IMR-90 (cell line): ENCODE data around the gene SMC1B. TPM values are rescaled to one million over a fixed set of nuclear protein-coding genes. Genes with fewer than 3 reads are reported as not detected.

ENCODE experiments used
- ATAC-seq: fragments of 200-7000 bp; cut with Tn5 transposase; 2 replicates; pipeline ENCODE4 v1.9.1; 2020; ENCODE audit warnings: low read depth, mild to moderate bottlenecking, moderate library complexity
- BruUV-seq: library from RNA; stranded (reverse); fragments of 400-500 nt; replicated peaks from 2 replicates; lab custom pipeline; 2021; lab: Mats Ljungman, UMichigan
- CTCF ChIA-PET: fragments of 300-600 bp; formaldehyde crosslinking; extraction: SDS; loops from one replicate; lab custom pipeline; 2021; ENCODE audit warnings: antibody characterized with exemption; lab: Yijun Ruan, JAX
- POLR2A ChIA-PET: fragments of 300-600 bp; sonication (Branson Sonifier 250); formaldehyde crosslinking; loops from one replicate; lab custom pipeline; 2022; ENCODE audit warnings: antibody characterized with exemption; ENCODE audit not compliant: unreplicated experiment; lab: Charles Lee
- DNase-seq: peaks from one replicate; pipeline ENCODE4 v3.0.0; 2013
- H2AFZ ChIP-seq: replicated peaks from 2 replicates; pipeline ENCODE3; 2013; ENCODE audit warnings: low read length, mild to moderate bottlenecking; ENCODE audit not compliant: poor library complexity
- H2AK5ac ChIP-seq: 2 replicates; pipeline ENCODE4 v1.6.1; 2013; ENCODE audit warnings: low read depth, low read length, inconsistent platforms
- H2AK9ac ChIP-seq: replicated peaks from 2 replicates; pipeline ENCODE3; 2013; ENCODE audit warnings: mild to moderate bottlenecking, low read depth, low read length, moderate library complexity; ENCODE audit not compliant: poor library complexity
- H2BK120ac ChIP-seq: 2 replicates; pipeline ENCODE4 v1.6.1; 2013; ENCODE audit warnings: low read depth, low read length, inconsistent platforms
- H2BK15ac ChIP-seq: 3 replicates; pipeline ENCODE4 v1.6.1; 2013; ENCODE audit warnings: low read depth, low read length, inconsistent platforms
- H2BK20ac ChIP-seq: 2 replicates; pipeline ENCODE4 v1.6.1; 2013; ENCODE audit warnings: low read depth, mild to moderate bottlenecking, inconsistent platforms, low read length, moderate library complexity
- H2BK5ac ChIP-seq: 2 replicates; pipeline ENCODE4 v1.6.1; 2013; ENCODE audit warnings: mild to moderate bottlenecking, low read depth, low read length, inconsistent platforms; ENCODE audit not compliant: poor library complexity, severe bottlenecking
- H3K14ac ChIP-seq: replicated peaks from 2 replicates; pipeline ENCODE4 v1.6.1; 2013; ENCODE audit warnings: low read depth, low read length, inconsistent platforms
- H3K18ac ChIP-seq: 2 replicates; pipeline ENCODE4 v1.6.1; 2013; ENCODE audit warnings: low read depth, low read length, control low read depth
- H3K23ac ChIP-seq: 2 replicates; pipeline ENCODE4 v1.6.1; 2013; ENCODE audit warnings: low read depth, low read length, inconsistent platforms
- H3K27ac ChIP-seq: 2 replicates; pipeline ENCODE4 v1.5.1; 2013; ENCODE audit warnings: mild to moderate bottlenecking, control low read depth, low read length; ENCODE audit not compliant: insufficient read depth
- H3K27me3 ChIP-seq: 2 replicates; pipeline ENCODE4 v1.6.1; 2013; ENCODE audit warnings: low read length; ENCODE audit not compliant: control insufficient read depth, insufficient read depth
- H3K36me3 ChIP-seq: 2 replicates; pipeline ENCODE4 v1.6.1; 2013; ENCODE audit warnings: low read length, mixed read lengths; ENCODE audit not compliant: control insufficient read depth, insufficient read depth
- H3K4ac ChIP-seq: 2 replicates; pipeline ENCODE4 v1.6.1; 2013; ENCODE audit warnings: low read depth, low read length, inconsistent platforms
- H3K4me1 ChIP-seq: 2 replicates; pipeline ENCODE4 v1.6.1; 2013; ENCODE audit warnings: low read length, mixed read lengths; ENCODE audit not compliant: control insufficient read depth, insufficient read depth
- H3K4me2 ChIP-seq: 2 replicates; pipeline ENCODE4 v1.6.1; 2013; ENCODE audit warnings: low read depth, mild to moderate bottlenecking, control low read depth, low read length, moderate library complexity
- H3K4me3 ChIP-seq: 2 replicates; pipeline ENCODE4 v1.5.1; 2013; ENCODE audit warnings: low read depth, mild to moderate bottlenecking, control low read depth, low read length, moderate library complexity; ENCODE audit not compliant: insufficient read depth
- H3K56ac ChIP-seq: 2 replicates; pipeline ENCODE4 v1.6.1; 2013; ENCODE audit warnings: low read length, inconsistent platforms; ENCODE audit not compliant: insufficient read depth; ENCODE audit errors: extremely low read depth
- H3K79me1 ChIP-seq, 2 experiments: 2 replicates each; pipeline ENCODE4 v1.6.1; 2013; ENCODE audit warnings: low read length in 2 of 2, inconsistent platforms in 1 of 2, low read depth in 1 of 2
- H3K9ac ChIP-seq: 2 replicates; pipeline ENCODE4 v1.6.1; 2013; ENCODE audit warnings: low read depth, low read length, control low read depth
- H3K9me1 ChIP-seq: 2 replicates; pipeline ENCODE4 v1.6.1; 2013; ENCODE audit warnings: low read length, inconsistent platforms; ENCODE audit not compliant: insufficient read depth
- H3K9me3 ChIP-seq: 2 replicates; pipeline ENCODE4 v1.6.1; 2013; ENCODE audit warnings: low read length; ENCODE audit not compliant: control insufficient read depth, insufficient read depth
- H4K20me1 ChIP-seq: 2 replicates; pipeline ENCODE4 v1.6.1; 2013; ENCODE audit warnings: low read length, inconsistent platforms; ENCODE audit not compliant: insufficient read depth
- H4K5ac ChIP-seq: 2 replicates; pipeline ENCODE4 v1.6.1; 2013; ENCODE audit warnings: mild to moderate bottlenecking, low read depth, low read length, control low read depth
- H4K8ac ChIP-seq, 2 experiments: 2 replicates each; pipeline ENCODE4 v1.6.1; 2013; ENCODE audit warnings: low read depth in 2 of 2, low read length in 2 of 2, control low read depth in 1 of 2, inconsistent platforms in 1 of 2
- H4K91ac ChIP-seq: 2 replicates; pipeline ENCODE4 v1.6.1; 2013; ENCODE audit warnings: low read depth, low read length, inconsistent platforms; ENCODE audit not compliant: insufficient read depth
- BHLHE40 ChIP-seq: fragments of 150-350 bp; IDR thresholded peaks from 2 replicates; pipeline ENCODE4 v1.6.1; 2016; ENCODE audit warnings: mild to moderate bottlenecking, low read depth, low read length
- CEBPB ChIP-seq: IDR thresholded peaks from 2 replicates; pipeline ENCODE4 v1.6.1; 2012; ENCODE audit warnings: low read depth, low read length, improper control_type of control experiment
- CTCF ChIP-seq: conservative IDR thresholded peaks from 2 replicates; pipeline ENCODE4 v1.5.1; 2012; ENCODE audit warnings: mild to moderate bottlenecking, low read depth, low read length, improper control_type of control experiment
- MAZ ChIP-seq: IDR thresholded peaks from 2 replicates; pipeline ENCODE4 v1.6.1; 2012; ENCODE audit warnings: low read depth, mild to moderate bottlenecking, low read length, improper control_type of control experiment, moderate library complexity, borderline replicate concordance
- MXI1 ChIP-seq: IDR thresholded peaks from 2 replicates; pipeline ENCODE4 v1.6.1; 2012; ENCODE audit warnings: low read depth, mild to moderate bottlenecking, low read length, moderate library complexity, borderline replicate concordance
- RAD21 ChIP-seq: IDR thresholded peaks from 2 replicates; pipeline ENCODE4 v1.6.1; 2012; ENCODE audit warnings: low read length, improper control_type of control experiment
- RCOR1 ChIP-seq: IDR thresholded peaks from 2 replicates; pipeline ENCODE4 v1.6.1; 2012; ENCODE audit warnings: mild to moderate bottlenecking, low read length, improper control_type of control experiment; ENCODE audit not compliant: insufficient replicate concordance
- USF2 ChIP-seq: fragments of 150-350 bp; IDR thresholded peaks from 2 replicates; pipeline ENCODE4 v1.6.1; 2017; ENCODE audit warnings: mild to moderate bottlenecking, antibody characterized with exemption, low read length, low read depth
- WGBS, 2 experiments: methylation state at CpG; one replicate each; pipeline versions ENCODE4 v1.1.5 to v1.1.7; 2013; ENCODE audit warnings: missing lambda C conversion rate in 2 of 2; ENCODE audit not compliant: insufficient read length in 1 of 2; ENCODE audit errors: extremely low coverage in 2 of 2; 5-methylcytosine and 5-hydroxymethylcytosine counted together
- dilution Hi-C: fragments of 300-500 bp; cut with HindIII; formaldehyde crosslinking; loops from one replicate; pipeline ENCODE4 v1.14.3; 2018; ENCODE audit warnings: low sequenced_read_pairs; ENCODE audit not compliant: unreplicated experiment
- in situ Hi-C: fragments of 300-500 bp; cut with MboI; formaldehyde crosslinking; loops from 3 replicates; pipeline ENCODE4 v1.14.3; 2019; ENCODE audit warnings: low sequenced_read_pairs, inconsistent platforms, mixed read lengths
- intact Hi-C: fragments of 100-400 bp; cut with micrococcal nuclease; formaldehyde crosslinking; loops from 2 replicates; pipeline ENCODE4 v1.10.0; 2022
- polyA plus RNA-seq, 3 experiments: library from polyadenylated mRNA; depleted of rRNA; stranded (reverse); fragments of >200 nt; gene quantifications; 2 replicates each; pipeline ENCODE4 v1.2.3, GENCODE V29; 2012; ENCODE audit warnings: low replicate concordance in 1 of 3
- total RNA-seq: library from RNA; depleted of rRNA; stranded (reverse); fragments of >200 nt; gene quantifications from 2 replicates; pipeline ENCODE4 v1.2.3, GENCODE V29; 2012

Gene SMC1B
- total and polyA plus RNA-seq, 2 of the 4 experiments (the other 2 are of a cell fraction) = not detected

GRCh38 chr22:45335854-45336522 is 77.4 kb downstream of the SMC1B start:
- Histone ChIP-seq H2AK5ac (no peak overlapping the region), H4K20me1 (no peaks in the 10 kb centered on the region), H3K4ac (no peak overlapping the region), H3K4me3 (no peak overlapping the region), H3K79me1 (peaks cover 0 to 4% of the 10 kb centered on the region in 2 experiments; a peak in 1 of 4 replicates), H3K18ac (no peak overlapping the region), H3K4me2 (no peak overlapping the region), H2BK5ac (no peak overlapping the region), H2BK120ac (no peak overlapping the region), H2AK9ac (no peak overlapping the region), H3K9me3 (no peaks in the 10 kb centered on the region), H3K27me3 (no peaks in the 10 kb centered on the region), H3K9ac (no peak overlapping the region), H3K23ac (no peak overlapping the region), H4K8ac (no peak overlapping the region), H2BK20ac (no peak overlapping the region), H3K27ac (no peak overlapping the region), H3K14ac (no peak overlapping the region), H4K91ac (no peak overlapping the region), H2BK15ac (no peak overlapping the region), H3K4me1 (no peaks in the 10 kb centered on the region; the same call in 1 of the 2 replicates), H3K36me3 (peaks cover 53% of the 10 kb centered on the region), H3K56ac (no peak overlapping the region), H2AFZ (no peak overlapping the region), H3K9me1 (no peaks in the 10 kb centered on the region), H4K5ac (no peak overlapping the region)
- intact Hi-C loops = no loop called here
- dilution Hi-C loops = no loop called here
- ATAC-seq (no peak), DNase-seq (no peak)
- ChIA-PET CTCF (no interaction called here), POLR2A (no interaction called here)
- in situ Hi-C loops = no loop called here
- 94% methylated on average over 10 of the region's 29 CpGs; no CpG with 5 or more reads in 1 of the 2 experiments for WGBS, 2 experiments
- TF ChIP-seq USF2 = no peak
- no peak for TF ChIP-seq RCOR1
- TF ChIP-seq MAZ = no peak
- no peak for TF ChIP-seq BHLHE40
- TF ChIP-seq CEBPB = no peak
- TF ChIP-seq CTCF = no peak
- no peak for TF ChIP-seq MXI1
- TF ChIP-seq RAD21 = no peak
- no TSS peak for BruUV-seq
